Peyer's patch (tissue), 4 donors: ENCODE data around the gene RAB35.

Source experiments
- POLR2A ChIP-seq, 2 donors: fragments of 450-650 bp; IDR thresholded peaks; one replicate each; pipeline ENCODE4 v1.5.1; 2017; ENCODE audit warnings: antibody characterized with exemption in 2 of 2, mild to moderate bottlenecking in 2 of 2, moderate library complexity in 2 of 2
- TF ChIP-seq, protein P1 (sequence below), 6 experiments: fragments of 450-650 bp in 4 of 6; fragments of 200-600 bp in 2 of 6; sonication (generic) in 1 of 6; IDR thresholded peaks; one replicate each; pipeline ENCODE4 v1.5.1; 2017 to 2019; ENCODE audit warnings: antibody characterized with exemption in 6 of 6, mild to moderate bottlenecking in 3 of 6, moderate library complexity in 1 of 6

DNA sequence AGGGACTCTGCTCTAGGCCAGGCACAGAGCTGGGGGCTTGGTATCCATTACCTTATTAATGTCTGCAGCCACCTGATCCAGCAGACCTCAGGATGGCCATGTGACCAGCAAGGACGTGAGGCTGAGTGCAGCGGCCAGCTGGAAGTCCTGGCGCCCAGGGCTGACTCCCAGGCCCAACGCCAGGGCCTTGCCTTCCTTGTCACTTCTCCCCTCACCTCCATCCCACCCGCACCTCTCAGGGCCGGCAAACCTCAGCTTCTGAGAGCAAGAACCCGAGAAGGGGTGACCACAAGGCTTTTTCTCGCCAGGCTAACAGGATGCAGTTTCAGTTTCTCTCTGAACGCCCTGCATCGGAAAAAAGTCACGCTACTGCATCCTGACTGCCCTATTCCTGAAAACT lies 15.4 kb downstream of the RAB35 start:
- TF ChIP-seq POLR2A (IDR thresholded peaks at IDR 0.05) = no peak
- TF ChIP-seq, protein P1, sequence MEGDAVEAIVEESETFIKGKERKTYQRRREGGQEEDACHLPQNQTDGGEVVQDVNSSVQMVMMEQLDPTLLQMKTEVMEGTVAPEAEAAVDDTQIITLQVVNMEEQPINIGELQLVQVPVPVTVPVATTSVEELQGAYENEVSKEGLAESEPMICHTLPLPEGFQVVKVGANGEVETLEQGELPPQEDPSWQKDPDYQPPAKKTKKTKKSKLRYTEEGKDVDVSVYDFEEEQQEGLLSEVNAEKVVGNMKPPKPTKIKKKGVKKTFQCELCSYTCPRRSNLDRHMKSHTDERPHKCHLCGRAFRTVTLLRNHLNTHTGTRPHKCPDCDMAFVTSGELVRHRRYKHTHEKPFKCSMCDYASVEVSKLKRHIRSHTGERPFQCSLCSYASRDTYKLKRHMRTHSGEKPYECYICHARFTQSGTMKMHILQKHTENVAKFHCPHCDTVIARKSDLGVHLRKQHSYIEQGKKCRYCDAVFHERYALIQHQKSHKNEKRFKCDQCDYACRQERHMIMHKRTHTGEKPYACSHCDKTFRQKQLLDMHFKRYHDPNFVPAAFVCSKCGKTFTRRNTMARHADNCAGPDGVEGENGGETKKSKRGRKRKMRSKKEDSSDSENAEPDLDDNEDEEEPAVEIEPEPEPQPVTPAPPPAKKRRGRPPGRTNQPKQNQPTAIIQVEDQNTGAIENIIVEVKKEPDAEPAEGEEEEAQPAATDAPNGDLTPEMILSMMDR (IDR thresholded peaks at IDR 0.05) = no peak
